OCI-M2 (cell line): Measurements from ENCODE around the gene HTR4.

ENCODE experiments used
- DNase-seq: peaks from one replicate; lab custom pipeline; 2025; ENCODE audit not compliant: unreplicated experiment; lab: John Stamatoyannopoulos, UW

The HTR4 gene

DNA sequence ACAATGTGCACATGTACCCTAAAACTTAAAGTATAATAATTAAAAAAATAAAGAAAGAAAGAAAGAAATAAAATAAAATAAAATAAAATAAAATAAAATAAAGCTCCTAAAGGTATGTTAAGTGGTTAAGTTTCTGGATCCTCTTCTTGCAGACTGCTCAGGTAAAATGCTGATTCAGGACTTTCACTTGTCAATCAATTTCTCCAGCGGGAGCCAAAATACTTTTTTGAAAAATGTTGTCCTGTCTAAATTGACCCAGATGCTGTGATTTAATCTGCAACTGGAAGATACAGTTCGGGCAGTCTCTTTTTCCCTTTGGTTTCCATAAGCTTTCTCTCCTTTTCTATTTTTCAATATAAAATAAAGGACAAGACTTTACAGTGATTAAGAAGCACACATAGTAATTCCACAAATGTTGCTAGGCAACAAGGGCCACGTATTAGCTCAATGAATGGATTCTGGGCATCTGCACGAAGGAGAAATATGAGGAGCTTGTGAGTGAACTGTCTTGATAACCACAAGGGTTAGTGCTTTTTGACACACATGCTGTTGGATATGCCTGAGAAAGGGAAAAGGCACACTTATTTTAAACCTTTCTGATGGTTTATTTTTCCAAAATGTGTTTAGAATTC is 38.6 kb downstream of the HTR4 start:
- no peak for DNase-seq

DNA sequence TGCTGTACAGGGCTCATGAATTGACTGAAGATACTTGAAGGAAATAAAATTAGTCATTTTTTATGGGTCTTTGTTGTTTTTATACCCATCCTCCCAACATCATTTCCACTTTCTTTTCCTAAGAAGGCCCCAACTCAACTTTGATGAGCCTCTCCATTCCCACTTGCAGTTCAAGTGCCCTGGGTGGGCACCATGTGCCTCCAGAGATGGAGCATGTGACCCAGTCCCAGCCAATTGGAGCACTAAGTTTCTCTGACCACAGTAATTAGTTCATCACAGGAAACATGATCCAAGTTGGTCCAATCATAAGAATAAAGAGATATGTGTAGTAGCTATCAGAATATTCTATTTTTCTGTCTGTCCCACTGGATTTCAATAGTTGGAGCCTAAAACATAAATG is 46.9 kb downstream of the HTR4 start:
- no peak for DNase-seq

DNA sequence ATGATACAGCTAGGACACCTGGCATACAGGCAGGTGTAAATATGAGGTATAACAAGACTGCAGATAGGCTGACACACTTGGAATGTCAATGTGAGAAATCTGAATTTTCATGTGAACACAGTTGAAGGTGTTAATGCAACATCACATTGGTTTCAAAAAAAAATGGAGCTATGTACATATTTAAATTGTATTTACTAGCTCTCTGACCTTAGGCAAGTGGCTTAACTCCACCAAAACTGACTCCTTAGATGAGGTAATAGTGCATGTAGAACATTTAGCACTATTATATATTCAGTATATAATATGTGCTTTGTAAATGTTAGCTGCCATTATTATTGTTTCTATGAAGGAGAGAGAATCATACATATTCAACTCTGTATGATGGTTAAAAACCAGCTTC is 48.0 kb downstream of the HTR4 start:
- DNase-seq = no peak

DNA sequence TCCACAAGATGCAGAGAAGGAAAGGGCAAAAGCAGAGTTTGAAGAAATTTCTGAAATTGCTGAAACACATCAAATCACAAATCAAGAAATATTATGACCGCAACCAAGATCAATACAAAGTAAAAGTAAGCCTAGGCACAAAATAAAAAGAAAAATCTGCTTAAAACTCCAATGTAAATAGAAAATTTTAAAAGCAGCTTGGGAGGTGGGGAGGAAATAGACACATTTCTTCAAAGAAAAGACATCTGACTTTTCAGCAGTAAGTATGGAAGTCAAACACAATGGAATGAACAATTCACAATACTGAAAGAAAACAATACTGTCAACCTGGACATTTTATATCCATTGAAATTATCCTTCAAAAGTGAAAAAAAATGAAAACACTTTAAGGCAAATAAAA is 55.1 kb downstream of the HTR4 start:
- DNase-seq = no peak

GRCh38 chr5:148595697-148596096 is 58.6 kb downstream of the HTR4 start:
- no peak for DNase-seq

- DNase-seq = no peak
Measured at GRCh38 chr5:148586796-148587195, 67.5 kb downstream of the HTR4 start.

DNA sequence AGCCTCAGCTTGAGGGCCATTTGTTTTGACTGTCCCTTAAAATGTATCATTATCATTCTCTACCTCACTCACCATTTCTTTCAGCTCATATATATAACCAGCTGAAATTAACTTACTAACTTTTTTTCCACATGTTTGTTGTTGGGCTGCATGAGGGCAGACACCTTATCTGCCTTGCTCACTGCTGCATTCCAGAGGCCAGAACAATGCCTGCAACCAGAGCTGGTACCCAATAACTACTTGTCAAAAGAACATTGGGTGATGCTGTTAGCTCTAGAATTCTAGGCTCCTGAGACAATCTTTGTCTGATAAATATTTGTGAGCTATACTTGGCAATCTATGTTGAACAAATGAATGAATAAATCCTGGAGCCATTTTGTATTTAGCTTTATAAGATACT is 68.3 kb downstream of the HTR4 start:
- no peak for DNase-seq

DNA sequence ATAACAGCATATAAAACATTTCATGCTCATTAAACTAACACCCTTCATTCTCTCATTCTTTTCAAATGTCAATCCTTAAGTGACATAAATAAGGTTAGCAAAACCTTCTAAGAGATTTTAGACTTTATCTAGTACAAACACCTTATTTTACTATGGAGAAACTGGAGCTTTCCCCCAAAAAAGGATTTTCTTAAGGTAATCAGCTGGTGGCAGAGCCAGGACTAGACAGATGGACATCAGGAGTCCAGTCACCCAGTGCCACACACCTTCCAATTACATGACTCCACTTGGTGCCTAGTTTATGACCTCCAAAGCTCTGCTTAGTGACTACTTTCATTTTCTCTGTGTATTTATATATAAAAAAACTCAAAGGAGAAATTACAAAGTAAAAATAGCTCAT is 70.2 kb downstream of the HTR4 start:
- DNase-seq = no peak

DNA sequence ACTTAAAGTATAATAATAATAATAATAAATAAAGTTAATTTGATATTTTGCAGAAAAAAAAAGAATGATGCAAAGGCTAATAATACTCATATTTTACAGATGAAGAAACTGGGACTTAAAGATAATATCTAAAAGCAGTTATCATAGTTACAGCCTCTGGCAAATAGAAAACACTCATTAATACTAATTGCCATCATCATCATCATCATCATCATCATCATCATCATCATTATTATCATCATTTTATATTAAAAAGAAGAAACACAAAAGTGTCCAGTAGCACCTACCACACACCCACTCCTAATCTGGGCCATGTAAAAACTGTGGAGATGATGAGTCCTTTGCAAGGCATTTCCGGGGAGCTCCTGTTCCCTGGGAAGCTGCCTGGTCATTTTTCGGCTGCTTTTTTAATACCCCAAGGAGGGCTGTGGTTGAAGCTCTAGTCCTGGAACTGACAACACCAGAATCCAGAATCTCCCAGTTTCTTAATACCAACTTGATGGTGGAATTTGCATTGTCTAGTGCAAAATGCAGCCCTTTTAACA is 70.8 kb downstream of the HTR4 start:
- DNase-seq = no peak

GRCh38 chr5:148574167-148574566 is 80.2 kb downstream of the HTR4 start:
- DNase-seq = no peak

DNA sequence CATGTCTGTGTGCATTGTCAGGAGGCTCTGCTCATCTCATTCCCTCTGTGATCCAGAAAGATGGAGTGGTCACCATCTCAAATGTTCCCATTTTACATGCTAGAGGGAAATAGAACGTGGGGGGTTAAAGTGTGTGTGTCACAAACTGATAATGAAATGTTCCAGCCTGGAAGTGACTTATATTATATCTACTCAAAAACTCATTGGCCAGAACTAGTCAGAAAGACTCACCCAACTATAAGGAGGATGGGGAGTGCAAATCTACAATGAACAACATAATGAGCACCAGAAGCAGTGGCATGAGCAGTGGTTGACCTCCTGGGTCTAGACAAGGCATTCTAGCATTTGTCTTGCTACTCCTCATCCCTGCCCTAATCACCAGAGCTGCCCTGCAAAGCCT is 81.0 kb downstream of the HTR4 start:
- no peak for DNase-seq

DNA sequence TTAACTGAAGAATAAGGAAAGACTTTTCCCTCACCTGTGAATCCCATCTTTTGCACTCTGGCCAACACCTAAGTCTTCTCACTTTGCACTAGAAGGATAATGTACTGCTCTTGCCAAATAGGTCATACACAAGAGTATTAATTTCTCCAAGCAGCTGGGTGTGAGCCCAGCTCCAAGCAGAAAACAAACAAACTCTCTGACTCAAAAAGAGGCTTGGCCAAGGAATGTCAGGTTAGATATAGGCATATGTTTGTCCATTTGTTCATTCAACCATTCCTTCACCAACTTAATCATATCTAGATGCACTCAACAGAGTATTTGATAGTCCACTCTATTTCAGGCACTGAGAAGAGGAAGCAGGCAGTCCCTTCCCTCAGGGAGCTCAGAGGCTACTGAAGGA is 84.4 kb downstream of the HTR4 start:
- DNase-seq = no peak

GRCh38 chr5:148565148-148565547 is 89.2 kb downstream of the HTR4 start:
- DNase-seq = no peak

DNA sequence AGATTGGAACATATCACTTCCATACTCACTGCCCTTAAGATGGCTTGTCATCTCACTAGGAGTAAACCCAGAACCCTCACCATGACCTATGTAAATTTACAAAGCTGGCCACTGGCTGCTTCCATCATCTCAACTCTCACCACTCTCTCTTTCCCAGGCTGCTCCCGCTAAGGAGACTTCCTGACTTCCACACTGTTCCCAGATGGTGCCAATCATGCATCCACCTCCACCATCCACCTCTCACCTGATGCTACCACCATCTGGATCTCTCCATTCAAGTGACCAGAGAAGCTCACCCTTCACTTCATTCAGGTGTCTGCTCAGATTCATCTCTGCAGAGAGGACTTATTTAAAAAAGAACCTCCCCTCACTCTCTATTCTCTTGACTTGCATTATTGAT is 91.3 kb downstream of the HTR4 start:
- no peak for DNase-seq

DNA sequence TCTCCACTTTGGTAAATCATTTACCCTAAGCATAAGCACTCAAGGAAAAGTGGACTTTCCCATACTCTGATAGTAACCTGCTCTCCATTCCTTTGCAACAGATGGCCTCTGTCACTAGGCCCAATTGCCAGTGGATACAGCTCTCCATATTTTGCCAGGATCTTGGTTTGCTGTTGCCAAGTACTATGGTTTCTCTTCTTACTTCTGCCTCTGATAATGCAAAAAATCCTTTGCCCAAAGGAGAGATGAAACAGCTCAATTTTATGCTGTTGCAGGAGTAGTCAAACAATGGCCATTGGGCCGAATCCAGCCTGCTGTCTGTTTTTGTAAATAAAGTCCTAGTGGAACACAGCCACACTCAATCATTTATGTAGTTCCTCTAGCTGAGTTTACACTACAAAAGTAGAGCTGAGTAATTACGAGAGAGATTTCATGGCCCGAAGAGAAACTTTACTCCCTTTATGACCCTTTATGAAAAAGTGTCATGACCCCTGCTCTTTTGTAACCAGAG is 92.5 kb downstream of the HTR4 start:
- DNase-seq = no peak

- DNase-seq = no peak
Measured at GRCh38 chr5:148559461-148559860, 94.9 kb downstream of the HTR4 start.

GRCh38 chr5:148558892-148559291 is 95.4 kb downstream of the HTR4 start:
- DNase-seq = no peak

DNA sequence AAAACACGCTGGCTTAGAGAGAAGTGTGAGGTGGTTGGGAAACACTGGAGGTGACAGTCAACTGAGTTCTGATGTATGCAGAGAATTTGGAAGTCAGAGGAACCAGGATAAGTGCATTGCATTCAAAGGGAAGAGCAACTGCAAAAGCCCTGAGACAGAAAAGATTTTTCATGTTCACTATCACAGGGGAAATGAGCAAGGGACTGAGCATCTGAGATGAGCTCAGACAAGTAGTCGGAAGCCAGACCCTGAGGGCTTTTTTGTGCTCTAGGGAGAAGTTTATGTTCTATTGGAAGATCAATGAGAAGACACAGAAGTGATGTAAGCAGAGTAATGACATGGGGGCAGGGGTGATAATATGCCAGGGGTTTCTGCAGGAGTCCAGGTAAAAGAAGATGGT is 97.5 kb downstream of the HTR4 start:
- no peak for DNase-seq

DNA sequence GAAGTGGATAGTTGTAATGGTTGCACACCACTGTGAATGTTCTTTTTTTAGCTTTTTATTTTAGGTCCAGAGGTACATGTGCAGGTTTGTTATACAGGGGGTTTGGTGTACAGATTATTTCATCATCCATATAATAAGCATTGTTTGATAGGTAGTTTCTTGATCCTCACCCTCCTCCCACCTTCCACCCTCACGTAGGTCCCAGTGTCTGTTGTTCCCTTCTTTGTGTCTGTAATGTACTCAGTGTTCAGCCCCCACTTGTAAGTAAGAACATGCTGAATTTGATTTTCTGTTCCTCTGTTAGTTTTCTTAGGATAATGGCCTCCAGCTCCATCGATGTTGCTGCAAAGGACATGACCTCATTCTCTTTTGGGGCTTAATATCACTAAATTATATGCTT is 99.7 kb downstream of the HTR4 start:
- DNase-seq = no peak

GRCh38 chr5:148543727-148544126 is 110.6 kb downstream of the HTR4 start:
- no peak for DNase-seq

DNA sequence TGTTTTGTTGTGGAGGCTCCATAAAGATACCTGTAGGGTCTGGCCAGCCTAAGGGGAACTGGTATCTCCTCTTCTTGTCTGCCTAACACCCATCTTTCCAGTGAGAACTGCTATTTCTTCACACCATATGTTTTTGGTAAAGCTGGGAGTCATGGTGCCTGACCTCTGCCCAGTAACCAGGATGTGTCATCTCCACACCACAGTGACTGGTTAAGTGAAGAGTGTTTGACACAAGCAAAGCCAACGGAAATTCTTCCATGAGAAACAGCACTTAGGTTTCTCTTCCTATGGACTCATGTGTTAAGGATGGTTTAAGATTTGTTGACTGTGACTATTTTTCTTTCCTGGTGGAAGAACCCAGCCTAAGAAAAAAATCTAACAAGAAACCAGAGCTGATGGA is 111.5 kb downstream of the HTR4 start:
- no peak for DNase-seq

DNA sequence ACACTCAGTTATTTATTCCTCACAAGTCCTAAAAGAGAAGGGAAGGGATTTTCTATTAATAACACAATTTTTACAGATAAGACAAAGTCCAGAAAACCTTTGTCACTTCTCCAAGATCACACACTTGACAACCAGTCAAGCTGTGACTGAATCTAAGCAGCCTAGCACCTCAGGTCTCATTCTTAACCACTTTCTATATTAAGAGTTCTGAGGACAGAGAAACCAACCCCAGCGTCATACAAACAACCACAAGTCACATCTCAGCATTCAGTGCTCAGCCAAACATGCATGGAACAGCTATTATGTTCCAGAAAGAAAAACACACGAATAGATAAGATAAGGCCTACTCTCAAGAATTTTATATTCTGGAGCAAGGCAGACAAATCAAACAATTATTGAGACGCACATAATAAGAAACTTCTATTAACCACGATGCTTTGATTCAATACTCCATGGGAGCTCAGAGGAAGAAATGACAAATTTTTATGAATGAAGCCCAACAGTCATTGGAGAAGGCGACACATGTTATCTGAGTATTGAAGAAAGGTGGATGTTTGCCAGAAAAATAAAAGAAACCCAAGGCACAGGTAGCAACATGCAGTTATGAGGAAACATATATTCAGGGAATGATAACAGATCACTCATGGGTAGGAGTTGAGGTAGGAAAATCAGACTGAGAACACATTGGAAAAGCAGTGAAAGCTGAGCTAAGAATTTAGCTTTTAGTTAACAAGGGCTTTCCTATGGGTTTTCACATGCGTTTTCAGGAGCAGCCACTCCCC is 113.1 kb downstream of the HTR4 start:
- no peak for DNase-seq
